ENCODE data around the gene MMP25. TPM values are rescaled to one million over a fixed set of nuclear protein-coding genes. Genes with fewer than 3 reads are reported as not detected.
A peak's percentile ranks its signal among the peaks of the same experiment; 100 is the strongest.

The MMP25 gene
- polyA plus RNA-seq, 3 donors: 0.71 to 26.6 (median 2.6) TPM

DNA sequence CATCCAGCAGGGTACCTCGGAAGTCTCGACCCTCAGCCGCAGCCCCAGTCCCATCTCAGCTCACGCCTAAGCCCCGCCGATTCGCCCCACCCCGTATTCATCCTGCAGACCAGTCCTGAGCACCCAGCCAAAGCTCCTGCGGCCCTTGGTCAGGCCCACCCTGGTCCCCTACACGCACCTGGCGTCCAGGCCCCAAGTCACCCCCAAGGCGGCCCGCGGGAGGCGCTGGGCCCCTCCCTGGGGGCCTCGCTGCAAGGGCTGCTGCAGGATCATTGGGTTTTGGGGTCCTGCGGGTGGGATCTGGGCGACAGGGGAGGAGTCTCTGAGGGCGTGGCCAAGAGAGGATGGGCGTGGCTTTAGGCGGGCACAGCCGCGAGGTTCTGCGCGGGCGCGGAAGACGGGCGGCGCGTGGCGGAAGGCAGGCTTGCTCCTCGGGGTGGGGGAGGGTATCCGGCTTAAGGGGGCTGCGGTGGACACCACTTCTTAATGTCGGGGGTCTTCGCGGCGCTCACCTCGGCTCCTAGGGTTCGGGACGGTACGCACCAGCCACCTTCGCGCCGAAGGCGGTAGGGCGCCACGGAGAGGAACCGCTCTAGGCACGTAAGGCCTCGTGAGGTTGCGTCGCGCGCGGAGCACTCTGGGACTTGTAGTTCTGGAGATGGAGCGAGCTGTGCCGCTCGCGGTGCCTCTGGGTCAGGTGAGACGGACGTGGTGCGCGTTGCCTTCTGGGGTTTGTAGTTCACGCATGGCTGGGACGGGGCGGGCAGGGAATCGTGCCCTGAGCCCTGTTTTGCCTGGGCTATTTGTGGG lies 22.5 kb upstream of the MMP25 start, which contains the start of the genes HCFC1R1 and THOC6:
TSS of gene HCFC1R1 (minus strand) at position 274 of the 810 bp plus-strand sequence. CDS start at position 273, 1 bp downstream.
TSS of gene THOC6 (plus strand) at position 367 of the 810 bp plus-strand sequence. CDS start at position 659, 292 bp downstream.
- peak within 1 kb of the TSS; percentile 86 for H3K9ac ChIP-seq (ENCODE audit: insufficient read depth, low read length, poor library complexity, severe bottlenecking)
- intact Hi-C loops (cut with micrococcal nuclease): loop anchor here (2.0 to 10.0 kb wide), 5 partner anchors 17 to 1248 kb away; partner anchors contain the start of genes ELOB (in 1 of the 2), PAQR4 (in 1 of the 2) and TFAP4 (in 1 of the 2)
- H3K4me2 ChIP-seq (replicated peaks; ENCODE audit: extremely low read depth, low read length, poor library complexity, severe bottlenecking): peak within 1 kb of the TSS; percentile 99
- H3K4me1 Mint-ChIP-seq: peaks cover 54% of the 10 kb centered on the region
- peak within 1 kb of the TSS; percentile 34 to 96 for H3K27ac ChIP-seq (ENCODE audit: low read depth in 1 of 2, low read length in 2 of 2)
- TF ChIP-seq, protein P1, sequence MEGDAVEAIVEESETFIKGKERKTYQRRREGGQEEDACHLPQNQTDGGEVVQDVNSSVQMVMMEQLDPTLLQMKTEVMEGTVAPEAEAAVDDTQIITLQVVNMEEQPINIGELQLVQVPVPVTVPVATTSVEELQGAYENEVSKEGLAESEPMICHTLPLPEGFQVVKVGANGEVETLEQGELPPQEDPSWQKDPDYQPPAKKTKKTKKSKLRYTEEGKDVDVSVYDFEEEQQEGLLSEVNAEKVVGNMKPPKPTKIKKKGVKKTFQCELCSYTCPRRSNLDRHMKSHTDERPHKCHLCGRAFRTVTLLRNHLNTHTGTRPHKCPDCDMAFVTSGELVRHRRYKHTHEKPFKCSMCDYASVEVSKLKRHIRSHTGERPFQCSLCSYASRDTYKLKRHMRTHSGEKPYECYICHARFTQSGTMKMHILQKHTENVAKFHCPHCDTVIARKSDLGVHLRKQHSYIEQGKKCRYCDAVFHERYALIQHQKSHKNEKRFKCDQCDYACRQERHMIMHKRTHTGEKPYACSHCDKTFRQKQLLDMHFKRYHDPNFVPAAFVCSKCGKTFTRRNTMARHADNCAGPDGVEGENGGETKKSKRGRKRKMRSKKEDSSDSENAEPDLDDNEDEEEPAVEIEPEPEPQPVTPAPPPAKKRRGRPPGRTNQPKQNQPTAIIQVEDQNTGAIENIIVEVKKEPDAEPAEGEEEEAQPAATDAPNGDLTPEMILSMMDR (IDR thresholded peaks at IDR 0.05): no peak
- peak within 1 kb of the TSS; percentile 87 to 99 (median 95) for H3K27ac Mint-ChIP-seq
- peak within 1 kb of the TSS; percentile 88 to 96 for H3K4me3 Mint-ChIP-seq
- H3K27me3 Mint-ChIP-seq (ENCODE audit: low read depth in 3 of 3): peaks cover 15 to 20% (median 16%) of the 10 kb centered on the region in 3 donors
- H2AFZ ChIP-seq (ENCODE audit: insufficient read depth, low read depth, low read length, poor library complexity, severe bottlenecking): peak within 1 kb of the TSS; percentile 81
- no peaks in the 10 kb centered on the region for H3K9me3 ChIP-seq (replicated peaks in 1 of 2; ENCODE audit: control insufficient read depth in 1 of 2, insufficient read depth in 1 of 2, low read length in 2 of 2)
- peaks cover 19 to 24% of the 10 kb centered on the region in 2 donors for H3K36me3 Mint-ChIP-seq
- WGBS (ENCODE audit: insufficient coverage): under 1% methylated on average over 69 of the region's 69 CpGs
- peaks cover 19 to 21% of the 10 kb centered on the region in 2 donors for H3K36me3 ChIP-seq (replicated peaks in 1 of 2; ENCODE audit: control insufficient read depth in 1 of 2, insufficient read depth in 2 of 2, low read length in 2 of 2)
- no peaks in the 10 kb centered on the region for H3K79me2 ChIP-seq (ENCODE audit: insufficient read depth, low read length)
- H4K20me1 ChIP-seq (ENCODE audit: insufficient read depth, low read length): peaks cover 74% of the 10 kb centered on the region
- H3K9me3 Mint-ChIP-seq: peaks cover 0 to 10% (median 1%) of the 10 kb centered on the region in 7 donors
- peaks cover 3 to 9% of the 10 kb centered on the region in 2 donors for H3K27me3 ChIP-seq (ENCODE audit: control insufficient read depth in 2 of 2, insufficient read depth in 2 of 2, low read length in 2 of 2)
- DNase-seq: peak; percentile 95 to 96 (median 96)
- H3K4me3 ChIP-seq (replicated peaks in 1 of 3; ENCODE audit: low read depth in 2 of 3, low read length in 3 of 3): peak within 1 kb of the TSS; percentile 44 to 91 (median 58)
- peaks cover 61 to 68% of the 10 kb centered on the region in 2 donors for H3K4me1 ChIP-seq (ENCODE audit: control insufficient read depth in 1 of 2, insufficient read depth in 2 of 2, low read length in 2 of 2)
